Renal cortex interstitium (tissue), 15 donors: ENCODE data around the gene CEP126. TPM values are rescaled to one million over a fixed set of nuclear protein-coding genes. Genes with fewer than 3 reads are reported as not detected.
A peak's percentile ranks its signal among the peaks of the same experiment; 100 is the strongest.

Experiments
- DNase-seq, 11 donors: peaks; one replicate each; pipeline ENCODE4 v3.0.0-alpha.2; 2013; ENCODE audit warnings: low read depth in 9 of 11, low spot score in 4 of 11; ENCODE audit errors: extremely low read depth in 1 of 11
- long read RNA-seq, 16 experiments: transcript quantifications; one replicate each; lab custom pipeline, GENCODE V29; 2026
- polyA plus RNA-seq, 3 donors: library from polyadenylated mRNA; unstranded; fragments of 120-200 nt; gene quantifications; one replicate each; pipeline ENCODE4 v1.2.1, GENCODE V29; 2013; ENCODE audit not compliant: insufficient read length in 3 of 3

The CEP126 gene, protein sequence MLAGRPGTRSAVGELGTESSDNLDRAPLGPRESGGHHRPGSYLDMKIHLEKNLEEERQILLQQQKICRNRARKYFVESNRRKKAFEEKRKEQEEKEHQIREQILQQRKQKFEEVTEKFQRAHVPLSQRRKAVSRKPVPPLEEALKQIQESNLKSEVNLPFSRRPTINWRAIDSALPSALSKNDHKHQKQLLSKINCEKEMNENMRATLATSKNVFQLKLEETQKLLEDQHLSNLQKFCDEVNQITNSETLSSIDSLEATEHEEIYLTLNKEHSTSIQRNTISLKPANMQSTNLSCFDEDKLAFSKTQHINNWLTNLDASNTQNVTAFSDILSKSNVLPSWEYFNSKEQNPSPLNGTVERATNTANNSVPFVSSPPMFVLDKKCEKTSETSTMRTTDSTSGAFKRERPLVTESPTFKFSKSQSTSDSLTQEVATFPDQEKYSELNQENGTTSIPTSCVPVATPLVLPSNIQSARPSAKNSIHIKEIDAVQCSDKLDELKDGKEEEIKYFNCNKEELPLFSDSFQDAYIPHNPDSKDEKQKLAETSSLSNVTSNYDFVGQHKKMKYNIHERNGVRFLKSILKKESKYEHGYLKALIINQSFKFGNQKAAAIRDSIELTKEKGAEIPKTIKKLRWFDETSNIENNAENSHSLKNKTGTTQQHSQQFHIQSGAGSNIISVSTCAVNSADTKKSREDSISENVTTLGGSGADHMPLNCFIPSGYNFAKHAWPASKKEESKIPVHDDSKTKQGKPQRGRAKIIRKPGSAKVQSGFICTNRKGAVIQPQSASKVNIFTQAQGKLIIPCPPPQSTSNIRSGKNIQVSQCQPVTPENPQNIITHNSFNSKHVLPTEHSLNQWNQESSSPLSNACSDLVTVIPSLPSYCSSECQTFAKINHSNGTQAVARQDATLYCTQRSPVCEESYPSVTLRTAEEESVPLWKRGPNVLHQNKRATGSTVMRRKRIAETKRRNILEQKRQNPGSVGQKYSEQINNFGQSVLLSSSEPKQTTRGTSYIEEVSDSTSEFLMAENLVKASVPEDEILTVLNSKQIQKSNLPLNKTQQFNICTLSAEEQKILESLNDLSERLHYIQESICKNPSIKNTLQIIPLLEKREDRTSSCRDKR
- 1 to 10 TPM; 3.8 to 7.3 (median 4.0) TPM for polyA plus RNA-seq
- long read RNA-seq, donor 1 = 0 reads
- long read RNA-seq, donor 2 = 0 reads
- long read RNA-seq, donor 3 = 0 reads
- long read RNA-seq, donor 4 = 0 reads
- long read RNA-seq, donor 5 = 0 reads
- long read RNA-seq, donor 6 = 0 reads
- long read RNA-seq, donor 7 = 0 reads
- long read RNA-seq, donor 8 = 0 reads
- long read RNA-seq, donor 9 = 0 reads
- long read RNA-seq, donor 10 = 0 reads
- long read RNA-seq, donor 11 = 0 reads
- long read RNA-seq, donor 12 = 0 reads
- long read RNA-seq, donor 13 = 0 reads
- long read RNA-seq, donor 14 = 0 reads
- long read RNA-seq, donor 15 = 0 reads
- long read RNA-seq, donor 16 = 0 reads

DNA sequence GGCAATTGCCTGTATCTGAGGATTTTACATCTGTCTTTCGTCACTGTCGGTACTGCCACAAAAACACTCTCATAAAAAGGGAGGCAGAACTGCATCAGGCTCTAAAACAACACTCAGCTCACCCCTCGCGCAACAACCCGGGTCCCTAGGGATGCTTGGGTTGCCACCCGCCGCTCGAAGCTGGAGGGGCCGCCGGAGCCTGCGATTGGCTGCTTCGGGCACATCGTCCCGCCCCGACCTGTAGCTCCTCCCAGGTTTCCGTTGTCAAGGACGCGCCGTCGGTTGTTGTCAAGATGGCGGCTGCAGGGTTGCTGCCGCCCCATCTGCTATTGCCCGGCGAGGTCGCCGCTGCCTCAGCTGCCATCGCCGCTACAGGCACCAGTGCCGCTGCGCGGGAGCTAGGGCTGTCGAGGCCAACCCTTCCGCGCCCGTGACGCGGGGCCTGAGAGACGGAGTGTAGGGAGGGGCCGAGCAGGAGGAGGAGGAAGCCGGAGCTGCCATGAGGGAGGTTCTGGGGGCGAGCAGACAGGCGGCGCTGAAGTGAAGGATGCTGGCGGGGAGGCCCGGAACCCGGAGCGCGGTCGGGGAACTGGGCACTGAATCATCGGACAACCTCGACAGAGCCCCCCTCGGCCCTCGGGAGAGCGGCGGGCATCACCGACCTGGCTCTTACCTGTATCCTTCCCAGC is at the start of gene CEP126:
TSS of gene CEP126 (plus strand) at position 273 of the 689 bp plus-strand sequence. CDS start at position 548, 275 bp downstream.
- peak; percentile 81 to 91 (median 90) for DNase-seq

DNA sequence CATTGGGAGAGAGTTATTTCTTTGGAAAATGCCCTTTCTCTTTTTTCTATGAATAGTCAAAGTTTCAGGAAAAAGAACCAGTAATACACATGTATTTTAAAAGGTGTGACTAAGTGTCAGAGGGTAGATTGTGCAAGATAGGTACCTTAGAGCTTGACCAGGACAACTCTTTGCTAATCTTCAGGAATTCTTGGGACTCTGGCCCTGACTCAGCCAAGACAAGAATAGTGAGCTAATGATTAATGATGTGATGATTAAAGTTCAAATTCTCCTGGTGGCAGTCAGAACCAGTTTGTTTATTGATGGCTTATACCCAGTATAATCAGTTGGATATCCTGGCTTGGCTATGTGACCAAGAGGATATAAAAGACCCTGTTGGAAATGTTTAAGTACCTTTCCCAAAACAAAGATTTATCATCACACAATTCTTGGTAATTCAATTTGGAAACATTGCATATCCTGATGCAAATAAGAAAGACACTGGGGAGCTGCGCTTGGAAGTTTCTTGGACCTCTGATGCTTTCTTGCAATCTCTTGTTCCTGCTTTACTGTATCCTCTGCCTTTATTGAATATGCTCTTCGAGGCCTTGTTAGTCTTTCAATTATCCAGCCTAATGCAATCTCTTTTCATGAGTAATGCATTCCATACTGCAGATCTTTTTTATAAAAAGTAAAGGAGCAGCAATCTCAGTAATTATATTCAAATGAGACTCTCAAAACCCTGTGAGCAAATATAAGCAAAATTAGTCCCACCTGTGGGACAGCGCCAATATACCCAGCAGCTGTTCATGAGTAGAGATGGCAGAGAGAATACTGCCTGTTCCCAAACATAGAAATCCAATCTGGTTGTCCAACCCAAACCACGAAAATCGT is 48.0 kb upstream of the CEP126 start:
- DNase-seq = peak in 1 of 11 donors; percentile 33

DNA sequence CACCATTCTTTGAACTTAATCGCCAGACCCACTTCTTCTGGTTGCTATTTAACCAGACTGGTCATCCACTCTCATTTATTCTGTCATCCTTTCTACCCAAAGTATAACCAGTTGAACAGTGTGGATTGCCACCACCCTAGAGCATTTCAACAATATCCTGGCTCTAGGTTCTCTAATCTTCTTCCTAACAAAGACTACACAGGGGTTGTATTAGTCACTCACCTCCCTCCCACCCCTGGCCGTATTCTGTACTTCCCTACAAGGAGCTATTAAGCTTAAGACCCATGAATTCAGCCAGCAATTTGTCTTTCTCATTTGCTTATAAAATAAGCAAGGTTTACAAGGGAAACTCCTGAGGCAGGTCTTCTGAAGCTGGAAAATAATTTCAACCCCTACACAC is 46.9 kb upstream of the CEP126 start:
- DNase-seq = no peak

DNA sequence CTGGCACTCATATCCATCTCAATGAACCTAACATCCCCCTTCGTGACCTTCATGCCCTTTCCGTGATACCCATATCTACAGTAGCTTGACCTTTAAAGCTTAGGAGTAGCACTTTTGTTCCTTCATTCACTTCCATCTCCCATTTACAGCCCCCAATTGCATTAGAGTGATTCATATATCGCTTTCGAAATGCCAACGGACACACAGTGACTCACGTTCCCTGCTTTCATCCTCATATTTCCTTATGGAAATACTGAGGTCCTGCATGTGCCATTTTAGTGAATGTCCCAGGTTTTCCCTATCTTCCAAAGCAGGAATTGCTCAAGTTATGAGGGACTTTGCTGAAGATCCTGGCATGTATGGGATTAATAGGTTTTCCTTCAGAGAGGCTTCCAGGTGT is 44.3 kb upstream of the CEP126 start:
- DNase-seq = no peak

DNA sequence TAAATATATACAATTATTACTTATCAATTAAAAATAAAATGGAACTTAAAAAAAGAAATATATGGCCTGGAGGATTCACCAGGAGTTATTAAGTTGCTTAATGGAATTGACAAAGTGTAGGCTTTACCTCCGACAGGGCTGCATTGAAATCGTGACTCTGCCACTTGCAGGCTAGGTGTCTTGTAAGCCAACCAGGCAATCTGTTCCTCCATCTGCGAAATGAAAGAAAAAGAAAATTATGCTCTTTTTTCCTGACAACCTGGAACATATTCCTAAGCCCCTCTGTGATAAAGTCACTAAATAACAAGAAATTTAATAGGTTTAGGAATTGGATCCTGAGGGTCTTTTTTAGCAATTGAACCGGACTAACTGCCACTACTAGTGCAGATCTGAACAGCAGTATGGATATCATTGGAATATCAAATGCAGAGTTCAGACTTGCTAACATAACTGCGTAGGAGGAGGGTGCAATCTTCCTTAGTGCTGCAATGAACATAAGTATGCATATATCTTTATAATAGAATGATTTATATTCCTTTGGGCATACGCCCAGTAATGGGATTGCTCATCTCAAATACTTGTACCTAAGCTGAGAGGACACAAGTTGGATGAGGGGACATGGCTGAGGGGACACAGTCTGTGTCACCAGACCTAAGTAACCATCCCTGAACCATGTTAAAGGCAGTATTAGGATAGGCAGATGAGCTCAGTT is 42.5 kb upstream of the CEP126 start:
- DNase-seq = no peak

DNA sequence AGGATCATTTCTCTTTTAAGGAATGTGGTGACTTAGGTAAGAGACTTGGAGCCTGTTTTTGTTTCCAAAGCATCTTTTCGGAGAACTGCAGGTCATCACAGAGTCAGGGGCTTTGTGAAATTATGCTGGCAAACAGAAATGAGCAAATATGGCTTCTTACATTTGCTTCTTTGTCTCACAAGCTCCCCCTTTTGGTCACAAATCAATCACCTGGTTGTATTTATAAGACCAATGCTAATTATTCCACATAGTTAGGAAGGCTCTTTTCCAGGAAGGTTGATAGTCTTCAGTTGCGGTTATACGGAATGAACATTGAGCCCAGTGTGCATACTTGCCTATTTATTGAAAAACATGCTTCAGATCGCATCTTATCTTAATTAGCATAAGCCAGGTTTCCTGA is 34.6 kb upstream of the CEP126 start:
- DNase-seq = peak in 2 of 11 donors; percentile 16 to 21

DNA sequence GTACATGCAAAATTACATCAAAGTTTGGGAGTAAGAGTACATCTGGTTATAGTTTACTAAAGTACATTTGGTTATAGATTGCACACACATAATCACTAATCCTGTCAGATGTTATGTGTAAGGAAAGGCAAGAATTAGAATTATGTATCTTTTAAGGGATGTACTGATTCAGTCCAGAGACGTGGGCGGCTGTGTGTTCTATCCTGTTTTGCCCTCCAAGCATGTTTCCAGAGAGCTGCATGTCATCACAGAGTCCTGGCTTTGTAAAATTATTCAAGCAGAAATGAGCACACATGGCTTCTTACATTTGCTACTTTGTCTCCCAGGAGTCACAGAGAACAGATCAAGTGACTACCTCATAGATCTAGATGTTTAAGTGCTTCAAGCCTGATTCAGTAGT is 33.2 kb upstream of the CEP126 start:
- DNase-seq = no peak

DNA sequence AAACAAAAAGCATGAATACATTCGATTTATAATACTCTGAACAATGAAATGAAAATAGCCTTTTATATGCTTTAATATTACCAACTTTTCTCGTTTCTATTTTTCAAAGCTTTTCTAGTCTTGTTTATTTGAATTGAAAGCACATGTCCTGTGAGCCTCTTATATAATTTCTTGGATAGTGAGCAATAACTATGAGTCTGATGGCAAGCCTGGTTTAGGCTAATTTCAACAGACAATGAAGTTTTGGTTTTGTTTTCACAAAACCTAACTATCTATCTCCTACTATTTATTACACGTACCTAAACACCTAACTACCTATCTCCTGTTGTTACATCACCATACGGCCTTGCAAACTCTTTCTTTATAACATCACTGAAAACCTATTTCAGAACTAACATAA is 29.2 kb upstream of the CEP126 start:
- no peak for DNase-seq

DNA sequence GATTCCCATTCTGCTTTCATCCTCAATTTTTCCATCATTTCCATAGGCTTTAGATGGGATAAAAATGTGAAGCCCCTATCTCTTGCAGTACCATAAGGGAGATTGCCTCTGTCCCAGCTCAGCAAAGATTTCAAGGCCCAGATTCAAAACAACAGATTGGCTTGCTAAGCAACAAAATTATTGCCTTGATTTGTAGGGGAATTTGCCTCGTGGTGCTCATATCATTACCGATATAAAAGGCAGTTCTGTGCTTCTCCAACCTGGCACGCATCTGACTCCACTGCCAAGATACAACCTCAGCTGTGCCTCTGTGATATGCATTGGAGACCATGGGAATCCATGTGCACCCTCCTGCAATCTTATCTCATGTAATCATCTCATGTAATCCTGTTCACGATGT is 25.0 kb upstream of the CEP126 start:
- no peak for DNase-seq

DNA sequence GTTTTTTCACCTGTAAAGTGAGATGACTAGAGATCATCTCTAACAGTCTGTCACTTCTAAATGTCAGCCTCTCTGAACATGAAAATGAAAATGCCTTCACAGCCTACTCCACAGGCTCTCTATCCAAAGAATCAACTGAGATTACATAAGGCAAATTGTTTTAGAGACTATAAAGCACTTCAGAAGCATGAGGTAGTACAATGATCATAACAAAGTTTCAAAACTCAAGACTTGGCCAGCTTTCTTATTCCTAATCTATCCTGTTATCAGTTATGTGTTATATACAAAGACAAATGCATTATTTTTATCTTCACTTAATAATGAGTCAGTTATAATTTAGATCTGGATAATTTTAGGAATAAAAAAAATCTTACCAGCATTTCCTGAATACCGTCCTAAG is 20.3 kb upstream of the CEP126 start:
- DNase-seq = no peak

DNA sequence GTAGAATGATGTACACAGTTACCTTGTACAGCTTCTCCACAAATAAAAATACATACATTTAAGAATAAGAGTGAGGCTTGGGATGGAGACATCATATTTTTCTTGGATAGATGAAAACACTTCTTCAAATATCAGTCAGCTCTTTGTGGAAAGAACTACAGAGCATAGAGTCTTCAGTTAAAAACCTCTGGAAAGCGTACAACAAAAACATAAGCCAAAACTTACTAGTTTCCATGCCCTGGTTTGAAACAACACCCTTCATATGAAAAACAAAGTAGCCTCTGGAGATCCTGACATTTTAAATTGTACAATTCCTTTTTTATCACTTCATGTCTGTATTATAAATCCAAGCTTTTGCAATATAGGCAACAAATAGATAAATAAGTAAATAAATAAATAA is 7.0 kb upstream of the CEP126 start:
- no peak for DNase-seq

DNA sequence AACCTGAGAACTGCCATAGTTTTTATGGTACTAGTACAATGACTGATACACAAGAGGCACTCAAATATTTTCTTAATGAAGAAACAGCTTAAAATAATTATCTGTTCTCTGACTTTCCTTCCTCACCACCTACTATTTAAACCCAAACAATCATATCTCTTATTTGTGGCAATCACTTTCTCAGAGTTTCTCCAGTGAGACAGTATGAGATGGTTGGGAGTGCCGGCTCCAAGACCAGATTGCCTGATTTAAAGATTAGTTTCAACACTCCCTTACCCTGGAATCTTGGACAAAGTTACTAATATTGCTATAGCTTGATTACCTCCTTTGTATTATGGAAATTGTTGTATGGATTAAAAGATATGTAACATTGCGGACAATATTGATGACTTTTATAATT is 5.7 kb upstream of the CEP126 start:
- DNase-seq = no peak

DNA sequence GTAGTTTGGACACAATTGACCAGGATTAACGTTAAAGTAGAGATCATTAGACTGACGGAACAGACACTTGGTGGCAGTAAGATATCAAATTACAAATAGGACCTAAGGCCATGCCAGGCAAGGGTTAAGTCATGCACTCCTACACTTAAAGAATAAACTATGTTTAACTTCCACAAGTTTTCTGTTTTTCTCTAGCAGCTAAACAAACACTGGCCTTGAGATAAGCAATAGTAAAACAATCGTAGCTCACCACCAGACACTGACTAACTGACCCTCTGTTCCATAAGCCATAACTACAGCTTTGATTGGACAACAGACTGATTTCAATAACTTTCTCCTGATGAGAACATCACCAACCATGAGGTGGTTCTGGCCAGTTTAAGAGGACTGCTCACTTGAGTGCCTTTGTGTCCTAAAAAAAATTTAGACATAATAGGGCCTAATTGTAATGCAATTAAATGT is 2.0 kb upstream of the CEP126 start:
- DNase-seq = peak in 1 of 11 donors; percentile 1

DNA sequence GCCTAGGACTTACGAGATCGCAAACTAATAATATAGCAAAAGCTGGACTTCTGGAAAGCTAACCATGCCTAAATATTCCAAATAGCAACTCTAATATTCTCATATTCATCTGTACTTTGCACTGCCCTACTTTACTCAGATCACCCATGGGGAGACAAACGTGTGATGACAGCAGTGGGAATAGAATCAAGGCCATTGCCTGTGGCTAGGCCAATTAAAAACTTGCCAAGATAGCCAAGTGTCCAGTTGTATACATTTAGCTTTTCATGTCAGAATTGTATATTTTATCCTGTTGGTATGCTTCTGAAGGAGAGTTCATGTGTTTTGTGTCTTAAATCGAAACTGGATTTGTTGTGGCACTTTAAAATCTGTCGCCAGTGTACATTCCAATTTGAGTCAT is 1.2 kb upstream of the CEP126 start:
- DNase-seq = no peak

DNA sequence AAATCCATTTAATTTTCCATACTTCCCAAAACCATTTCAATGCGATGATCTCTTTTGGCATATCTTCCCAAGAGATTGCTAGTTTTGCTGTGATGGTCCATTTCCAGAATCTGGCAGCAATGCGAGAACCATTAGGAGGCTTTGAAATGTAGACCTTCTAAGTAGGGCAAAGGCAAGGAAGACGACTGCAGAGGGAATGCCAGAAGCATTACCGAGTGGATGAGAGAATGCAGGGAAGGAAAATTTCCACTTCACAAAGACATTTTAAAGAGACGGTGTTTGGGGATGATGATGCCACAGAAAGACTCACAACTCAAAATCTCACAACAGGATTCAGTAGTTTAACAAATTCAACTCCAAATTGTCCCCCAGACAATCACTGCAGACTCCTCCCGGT is 471 bp upstream of the CEP126 start:
- DNase-seq = peak in 4 of 11 donors; percentile 2 to 53 (median 18)

DNA sequence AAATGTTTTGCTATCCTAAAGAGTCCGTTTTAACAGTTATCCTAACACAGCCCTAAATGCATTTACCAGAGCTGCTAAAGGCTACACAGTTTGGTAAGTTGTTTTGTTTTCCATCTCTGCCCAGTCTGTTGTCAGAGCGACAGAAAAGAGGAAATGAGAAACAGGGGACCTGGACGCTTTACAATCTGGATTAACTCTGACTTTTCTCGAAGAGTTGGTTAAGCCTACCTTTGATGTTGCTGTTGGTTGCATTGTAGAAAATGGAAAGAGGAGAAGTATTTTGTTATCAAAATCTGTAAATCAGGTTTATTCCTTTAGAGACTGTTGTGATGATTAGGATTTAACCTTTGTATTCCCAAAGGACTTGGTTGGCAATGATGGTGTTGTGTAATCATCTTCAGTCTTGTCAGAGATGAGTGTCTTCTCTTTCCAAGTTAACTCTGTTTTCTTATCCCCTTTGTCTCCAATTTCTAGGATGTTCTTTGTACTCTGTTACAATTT is 1.0 kb downstream of the CEP126 start:
- DNase-seq = peak in 7 of 11 donors; percentile 12 to 37 (median 18)

DNA sequence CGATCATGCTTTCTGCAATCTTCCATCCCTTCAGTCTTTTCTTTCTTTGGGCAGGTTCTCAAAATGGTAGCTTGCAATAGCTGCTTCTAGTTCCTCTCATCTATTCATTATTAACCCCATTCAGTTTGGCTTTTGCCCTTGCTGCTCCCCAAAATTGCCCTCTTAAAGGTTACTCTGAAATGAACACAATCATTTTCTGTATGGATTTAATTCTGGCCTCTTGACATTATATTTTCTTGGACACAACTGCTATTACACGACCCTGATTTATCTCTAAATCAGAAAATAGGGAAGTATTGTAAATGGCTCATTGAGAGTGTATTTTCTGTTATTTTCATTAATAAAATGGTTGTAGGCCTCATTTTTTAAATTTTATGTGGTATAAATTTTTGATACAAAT is 1.6 kb downstream of the CEP126 start, which contains the start of gene ANGPTL5:
TSS of gene ANGPTL5 (minus strand) at position 101 of the 400 bp plus-strand sequence. CDS start 8,613 bp downstream, outside the sequence.
- no peak for DNase-seq
